CD4-positive, alpha-beta T cell treated with Interleukin-21 for 1 hour (primary cell): Measurements from ENCODE around the gene FOS.
"Not testable (repeated sequence)": the region's sequence is repeated elsewhere in the genome, so short reads cannot be mapped to it uniquely, and the experiment has no call there.

Experiments
- DNase-seq: peaks from one replicate; pipeline ENCODE4 v3.0.0-alpha.2; 2020

FOS gene

GRCh38 chr14:75278422-75279152 lies at the start of gene FOS:
FOS (plus strand) TSS chr14:75278828; CDS start chr14:75278983, 155 bp downstream.
- DNase-seq = peak; percentile 98

GRCh38 chr14:75229661-75230139 lies 48.9 kb upstream of the FOS start:
- DNase-seq = no peak

GRCh38 chr14:75230140-75230792 lies 48.4 kb upstream of the FOS start:
- peak; percentile 79 for DNase-seq

GRCh38 chr14:75231320-75231719 lies 47.3 kb upstream of the FOS start:
- no peak for DNase-seq

GRCh38 chr14:75232191-75232590 lies 46.4 kb upstream of the FOS start:
- no peak for DNase-seq

GRCh38 chr14:75232597-75232996 lies 46.0 kb upstream of the FOS start:
- peak; percentile 83 for DNase-seq

- no peak for DNase-seq
Measured at GRCh38 chr14:75234173-75235115, 44.2 kb upstream of the FOS start.

GRCh38 chr14:75235198-75235597 lies 43.4 kb upstream of the FOS start:
- DNase-seq = not testable (repeated sequence)

- no peak for DNase-seq
Measured at GRCh38 chr14:75236467-75236866, 42.2 kb upstream of the FOS start.

- DNase-seq = no peak
Measured at GRCh38 chr14:75236901-75237419, 41.7 kb upstream of the FOS start.

- DNase-seq = no peak
Measured at GRCh38 chr14:75238756-75239455, 39.7 kb upstream of the FOS start.

GRCh38 chr14:75240781-75241180 lies 37.8 kb upstream of the FOS start:
- DNase-seq = no peak

GRCh38 chr14:75242546-75243273 lies 35.9 kb upstream of the FOS start:
- no peak for DNase-seq

GRCh38 chr14:75244121-75244520 lies 34.5 kb upstream of the FOS start:
- DNase-seq = no peak

- no peak for DNase-seq
Measured at GRCh38 chr14:75246546-75247285, 31.9 kb upstream of the FOS start.

GRCh38 chr14:75247286-75247922 lies 31.2 kb upstream of the FOS start:
- DNase-seq = peak; percentile 88

GRCh38 chr14:75247939-75248338 lies 30.7 kb upstream of the FOS start:
- DNase-seq = no peak

GRCh38 chr14:75249251-75249957 lies 29.2 kb upstream of the FOS start:
- peak; percentile 94 for DNase-seq

GRCh38 chr14:75249958-75250336 lies 28.7 kb upstream of the FOS start:
- DNase-seq = no peak

GRCh38 chr14:75250800-75251199 lies 27.8 kb upstream of the FOS start:
- no peak for DNase-seq
